GM18502 (cell line): ENCODE data around the gene UBE3D.
"Not testable (repeated sequence)": the region's sequence is repeated elsewhere in the genome, so short reads cannot be mapped to it uniquely, and the experiment has no call there.

ENCODE experiments used
- ATAC-seq: cut with Tn5 transposase; IDR thresholded peaks from one replicate; pipeline ENCODE4 v1.9.1; 2021; ENCODE audit warnings: mild to moderate bottlenecking; ENCODE audit not compliant: unreplicated experiment, poor library complexity

UBE3D gene

DNA sequence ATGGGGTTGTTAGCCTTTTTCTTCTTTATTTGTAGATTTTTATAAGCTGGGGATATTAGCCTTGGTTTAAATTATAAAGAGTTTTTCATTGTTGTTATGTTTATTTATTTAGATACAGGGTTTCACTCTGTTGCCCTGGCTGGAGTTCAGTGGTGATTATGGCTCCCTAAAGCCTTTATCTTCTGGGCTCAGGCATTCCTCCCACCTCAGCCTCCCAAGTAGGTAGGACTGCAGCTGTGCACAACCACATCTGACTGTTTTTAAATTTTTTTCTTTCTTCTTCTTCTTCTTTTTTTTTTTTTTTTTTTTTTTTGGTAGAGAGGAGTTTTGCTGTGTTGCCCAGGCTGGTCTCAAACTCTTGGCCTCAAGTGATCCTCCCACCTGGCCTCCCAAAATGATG lies 80.9 kb downstream of the UBE3D start:
- no peak for ATAC-seq

GRCh38 chr6:82980086-82980485 lies 85.6 kb downstream of the UBE3D start:
- ATAC-seq = no peak

DNA sequence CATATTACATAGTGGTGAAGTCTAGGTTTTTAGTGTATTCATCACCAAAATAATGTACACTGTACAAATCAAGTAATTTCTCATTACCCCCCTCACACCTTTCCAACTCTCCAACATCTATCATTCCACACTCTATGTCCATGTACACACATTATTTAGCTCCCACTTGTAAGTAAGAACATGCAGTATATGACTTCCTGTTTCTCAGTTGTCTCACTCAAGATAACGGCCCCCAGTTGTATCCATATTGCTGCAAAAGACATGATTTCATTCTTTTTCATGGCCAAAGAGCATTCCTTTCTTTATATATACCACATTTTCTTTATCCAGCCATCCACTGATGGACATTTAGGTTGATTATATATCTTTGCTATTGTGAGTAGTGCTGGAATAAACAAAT lies 86.0 kb downstream of the UBE3D start:
- ATAC-seq = no peak

DNA sequence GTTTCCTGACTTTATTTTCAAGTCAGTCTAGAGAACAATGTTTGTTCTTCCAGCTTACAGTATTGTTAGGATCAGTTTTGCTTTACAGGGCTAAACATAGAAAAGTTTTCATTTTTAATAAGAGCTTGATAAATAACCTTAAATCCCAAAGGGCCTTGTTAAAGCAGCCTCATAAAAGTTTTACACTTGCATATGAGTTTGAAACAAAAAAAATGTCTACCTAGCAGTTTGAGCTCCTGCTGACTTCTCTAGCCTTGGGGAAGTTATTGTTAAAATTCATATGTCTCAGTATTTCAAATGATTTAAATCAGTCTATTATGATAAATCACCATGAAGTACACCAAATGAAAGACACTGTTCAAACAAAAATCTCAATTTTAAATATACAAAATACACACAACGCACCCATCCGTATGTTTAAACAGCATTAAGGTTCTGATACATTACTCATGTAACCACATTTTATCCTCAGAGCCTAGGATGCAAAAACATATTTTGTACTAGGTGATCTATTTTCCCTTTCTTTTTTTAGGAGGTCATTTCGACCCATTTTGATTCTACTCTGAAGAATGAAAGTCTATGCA lies 87.2 kb downstream of the UBE3D start:
- ATAC-seq = no peak

GRCh38 chr6:82976179-82976578 lies 89.5 kb downstream of the UBE3D start:
- no peak for ATAC-seq

DNA sequence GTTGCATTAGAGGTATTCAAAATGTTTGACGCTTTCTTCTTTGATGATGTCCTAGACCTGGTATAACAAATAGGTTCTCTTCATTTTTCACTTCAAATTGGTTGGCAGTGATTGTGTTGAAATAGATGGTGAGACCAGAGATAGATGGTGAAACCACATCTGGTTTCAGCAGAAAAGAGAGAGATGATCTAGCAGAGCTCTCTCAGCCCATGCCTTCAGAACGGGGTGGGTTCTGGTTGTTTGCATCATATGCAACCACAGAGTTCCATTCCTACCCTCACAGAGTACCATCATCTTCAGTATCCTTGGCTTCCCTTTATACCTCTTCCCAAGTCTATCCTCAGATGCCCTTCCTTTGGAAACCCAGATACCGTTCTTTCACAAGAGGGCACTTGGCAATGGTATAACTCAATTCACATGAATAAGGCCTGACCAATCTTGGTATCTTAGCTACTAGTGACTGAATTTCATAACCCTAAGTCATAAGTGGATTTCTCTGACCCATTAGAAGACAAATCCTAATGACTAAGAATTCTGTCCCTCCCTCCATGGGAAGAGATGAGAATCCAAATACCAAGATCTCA lies 93.7 kb downstream of the UBE3D start:
- no peak for ATAC-seq

GRCh38 chr6:82970839-82971238 lies 94.8 kb downstream of the UBE3D start:
- no peak for ATAC-seq

GRCh38 chr6:82968708-82969107 lies 96.9 kb downstream of the UBE3D start:
- ATAC-seq = no peak

DNA sequence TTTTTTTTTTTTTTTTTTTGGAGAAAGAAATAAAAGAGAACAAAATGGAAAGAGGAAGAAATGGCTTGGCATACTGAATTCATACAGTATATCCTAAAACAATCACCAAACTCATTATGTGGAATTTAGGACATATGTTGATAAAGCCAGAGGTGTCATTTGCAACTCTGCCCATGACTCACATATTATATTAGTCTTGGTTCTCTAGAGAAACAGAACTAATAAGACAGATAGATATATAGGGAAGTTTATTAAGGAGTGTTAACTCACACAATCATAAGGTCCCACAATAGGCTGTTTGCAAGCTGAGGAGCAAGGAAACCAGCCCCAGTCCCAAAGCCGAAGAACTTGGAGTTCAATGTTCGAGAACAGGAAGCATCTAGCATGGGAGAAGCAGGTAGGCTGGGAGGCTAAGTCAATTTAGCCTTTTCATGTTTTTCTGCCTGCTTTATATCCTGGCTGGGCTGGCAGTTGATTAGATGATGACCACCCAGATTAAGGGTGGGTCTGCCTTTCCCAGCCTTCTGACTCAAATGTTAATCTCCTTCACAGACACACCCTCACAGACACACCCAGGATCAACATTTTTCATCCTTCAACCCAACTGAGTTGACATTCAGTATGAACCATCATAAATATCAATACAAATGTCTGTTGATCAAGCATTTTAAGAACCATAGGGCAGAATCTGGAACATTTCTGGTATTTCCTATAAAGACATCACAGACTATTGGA lies 102.3 kb downstream of the UBE3D start:
- no peak for ATAC-seq

- ATAC-seq = no peak
Observed at GRCh38 chr6:82959385-82959941, 106.2 kb downstream of the UBE3D start.

- no peak for ATAC-seq
Observed at GRCh38 chr6:82958551-82958950, 107.1 kb downstream of the UBE3D start.

- ATAC-seq = no peak
Observed at GRCh38 chr6:82957868-82958245, 107.8 kb downstream of the UBE3D start.

GRCh38 chr6:82957171-82957867 lies 108.3 kb downstream of the UBE3D start:
- no peak for ATAC-seq

DNA sequence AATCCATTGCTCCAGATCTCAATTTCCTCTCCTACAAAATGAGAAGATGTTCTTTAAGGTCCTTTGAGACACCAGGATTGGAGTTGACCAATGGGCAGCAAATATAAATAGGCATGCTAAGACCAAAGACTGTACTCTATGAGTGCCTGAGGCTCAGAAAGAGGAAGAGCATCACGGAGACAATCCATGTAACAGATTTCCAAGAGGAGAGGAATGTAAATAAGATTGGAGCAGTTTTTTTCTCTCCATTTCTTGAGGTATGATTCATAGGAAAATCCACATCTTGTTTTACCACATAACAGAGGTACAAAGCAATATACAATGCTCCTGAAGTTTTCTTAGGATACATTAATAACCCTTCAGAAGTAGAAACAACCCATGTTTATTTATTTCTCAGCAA lies 109.8 kb downstream of the UBE3D start:
- ATAC-seq = no peak

GRCh38 chr6:82954937-82955577 lies 110.6 kb downstream of the UBE3D start:
- ATAC-seq = peak; percentile 86

DNA sequence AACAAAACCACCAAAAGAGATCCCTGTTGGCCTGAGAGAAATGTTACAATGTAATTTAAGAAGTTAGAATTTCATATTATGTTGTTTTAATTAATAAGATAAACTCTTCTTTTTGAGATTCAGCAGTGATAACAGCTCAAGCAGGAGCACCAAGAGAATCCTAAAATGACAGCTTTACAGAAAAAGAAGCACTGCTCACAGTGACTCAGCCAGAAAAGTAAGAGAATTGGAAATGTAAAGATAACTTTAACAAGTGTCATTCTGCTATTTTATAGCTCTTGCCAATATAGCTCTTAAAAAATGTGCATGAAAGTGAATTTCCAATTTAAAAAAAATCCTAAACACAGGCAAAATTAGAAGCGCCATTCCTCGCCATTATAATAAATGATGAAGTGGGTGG lies 111.3 kb downstream of the UBE3D start:
- ATAC-seq = no peak

- no peak for ATAC-seq
Observed at GRCh38 chr6:82953871-82954270, 111.8 kb downstream of the UBE3D start.

DNA sequence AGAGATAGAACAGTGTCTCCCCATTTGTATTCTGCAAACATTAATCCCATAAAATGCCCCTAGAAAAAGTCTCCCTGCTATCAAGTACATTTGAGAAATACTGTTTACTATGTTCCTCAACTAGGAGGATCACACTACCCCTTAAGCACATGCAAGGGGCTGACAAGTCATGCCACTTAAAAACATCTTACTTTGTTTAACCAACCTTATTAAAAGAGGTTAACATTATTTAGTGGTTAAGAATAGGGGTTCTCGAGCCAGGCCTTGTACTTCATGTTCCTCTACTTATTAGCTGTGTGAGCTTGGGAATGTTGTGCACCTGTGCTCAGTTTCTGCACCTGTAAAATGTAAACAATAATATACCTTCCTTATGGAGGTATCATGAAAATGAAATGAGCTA lies 113.7 kb downstream of the UBE3D start:
- ATAC-seq = no peak

- no peak for ATAC-seq
Observed at GRCh38 chr6:82951389-82951788, 114.3 kb downstream of the UBE3D start.

DNA sequence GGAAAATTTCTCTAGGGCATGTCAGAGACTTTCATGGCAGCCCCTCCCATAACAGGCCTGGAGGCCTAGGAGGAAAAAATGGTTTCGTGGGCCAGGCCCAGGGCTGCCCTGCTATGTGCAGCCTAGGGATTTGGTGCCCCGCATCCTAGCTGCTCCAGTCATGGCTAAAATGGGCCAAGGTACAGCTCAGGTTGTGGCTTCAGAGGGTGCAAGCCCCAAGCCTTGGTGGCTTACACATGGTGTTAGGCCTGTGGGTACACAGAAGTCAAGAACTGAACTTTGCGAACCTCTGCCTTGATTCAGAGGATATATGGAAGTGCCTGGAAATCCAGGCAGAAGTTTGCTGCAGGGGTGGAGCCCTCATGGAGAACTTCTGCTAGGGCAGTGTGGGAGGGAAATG lies 134.7 kb downstream of the UBE3D start:
- not testable (repeated sequence) for ATAC-seq
